Liver (tissue), 3 donors: ENCODE data around the gene ASB7.

Experiments
- EGR1 ChIP-seq, 2 donors: IDR thresholded peaks; 2 replicates each; pipeline ENCODE4 v1.6.1; 2016 to 2018; ENCODE audit warnings: antibody characterized with exemption in 2 of 2, low read depth in 2 of 2
- JUND ChIP-seq, 2 donors: IDR thresholded peaks; 2 replicates each; pipeline ENCODE4 v1.6.1; 2016; ENCODE audit warnings: antibody characterized with exemption in 2 of 2
- RAD21 ChIP-seq, 2 donors: IDR thresholded peaks; 2 replicates each; pipeline ENCODE4 v1.6.1; 2016; ENCODE audit warnings: antibody characterized with exemption in 2 of 2, mild to moderate bottlenecking in 2 of 2
- RXRA ChIP-seq, 2 donors: IDR thresholded peaks; 2 replicates each; pipeline ENCODE4 v1.6.1; 2017 to 2018; ENCODE audit warnings: antibody characterized with exemption in 2 of 2, mild to moderate bottlenecking in 1 of 2
- SP1 ChIP-seq: IDR thresholded peaks from 2 replicates; pipeline ENCODE4 v1.6.1; 2018; ENCODE audit warnings: antibody characterized with exemption, mild to moderate bottlenecking
- TAF1 ChIP-seq: conservative IDR thresholded peaks from 2 replicates; pipeline ENCODE4 v1.6.1; 2016; ENCODE audit warnings: antibody characterized with exemption, mild to moderate bottlenecking
- YY1 ChIP-seq: IDR thresholded peaks from 2 replicates; pipeline ENCODE4 v1.6.1; 2016; ENCODE audit warnings: antibody characterized with exemption, mild to moderate bottlenecking
- TF ChIP-seq, protein P1 (sequence below): fragments of 150-350 bp; IDR thresholded peaks from 2 replicates; pipeline ENCODE4 v1.5.1; 2017; ENCODE audit warnings: improper control_type of control experiment, low read depth, low read length; ENCODE audit not compliant: missing input control
- TF ChIP-seq, protein P2 (sequence below): IDR thresholded peaks from 2 replicates; pipeline ENCODE4 v1.6.1; 2016; ENCODE audit warnings: antibody characterized with exemption
- TF ChIP-seq, protein P3 (sequence below): IDR thresholded peaks from 2 replicates; pipeline ENCODE4 v1.6.1; 2016; ENCODE audit warnings: antibody characterized with exemption
- donor health status: healthy.
- donor health status: healthy.

DNA sequence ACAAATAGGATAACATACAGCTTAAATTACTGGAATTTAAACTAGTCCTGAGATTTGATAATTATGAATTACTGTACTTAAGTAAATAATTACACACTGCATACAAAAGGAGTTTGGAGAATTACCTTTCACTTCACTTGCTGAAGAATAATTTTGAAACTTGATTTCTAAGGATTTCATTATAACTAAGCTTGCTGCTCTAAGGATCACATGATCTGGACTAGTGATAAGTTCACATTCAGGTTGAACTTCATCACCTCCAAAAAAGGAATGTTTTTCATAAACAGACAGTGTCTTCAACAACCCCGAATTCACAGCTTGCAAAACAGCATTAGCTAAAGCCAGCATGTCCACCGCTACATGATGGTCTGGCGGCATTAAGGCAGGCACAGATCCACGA lies 28.9 kb upstream of the ASB7 start:
- no peak for TF ChIP-seq RAD21 (IDR thresholded peaks at IDR 0.05)
- TF ChIP-seq, protein P1, sequence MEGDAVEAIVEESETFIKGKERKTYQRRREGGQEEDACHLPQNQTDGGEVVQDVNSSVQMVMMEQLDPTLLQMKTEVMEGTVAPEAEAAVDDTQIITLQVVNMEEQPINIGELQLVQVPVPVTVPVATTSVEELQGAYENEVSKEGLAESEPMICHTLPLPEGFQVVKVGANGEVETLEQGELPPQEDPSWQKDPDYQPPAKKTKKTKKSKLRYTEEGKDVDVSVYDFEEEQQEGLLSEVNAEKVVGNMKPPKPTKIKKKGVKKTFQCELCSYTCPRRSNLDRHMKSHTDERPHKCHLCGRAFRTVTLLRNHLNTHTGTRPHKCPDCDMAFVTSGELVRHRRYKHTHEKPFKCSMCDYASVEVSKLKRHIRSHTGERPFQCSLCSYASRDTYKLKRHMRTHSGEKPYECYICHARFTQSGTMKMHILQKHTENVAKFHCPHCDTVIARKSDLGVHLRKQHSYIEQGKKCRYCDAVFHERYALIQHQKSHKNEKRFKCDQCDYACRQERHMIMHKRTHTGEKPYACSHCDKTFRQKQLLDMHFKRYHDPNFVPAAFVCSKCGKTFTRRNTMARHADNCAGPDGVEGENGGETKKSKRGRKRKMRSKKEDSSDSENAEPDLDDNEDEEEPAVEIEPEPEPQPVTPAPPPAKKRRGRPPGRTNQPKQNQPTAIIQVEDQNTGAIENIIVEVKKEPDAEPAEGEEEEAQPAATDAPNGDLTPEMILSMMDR = no peak
- no peak for TF ChIP-seq JUND (IDR thresholded peaks at IDR 0.05)
- no peak for TF ChIP-seq RXRA (IDR thresholded peaks at IDR 0.05)
- TF ChIP-seq, protein P2, sequence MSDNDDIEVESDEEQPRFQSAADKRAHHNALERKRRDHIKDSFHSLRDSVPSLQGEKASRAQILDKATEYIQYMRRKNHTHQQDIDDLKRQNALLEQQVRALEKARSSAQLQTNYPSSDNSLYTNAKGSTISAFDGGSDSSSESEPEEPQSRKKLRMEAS = no peak
- no peak for TF ChIP-seq SP1
- TF ChIP-seq YY1 = no peak
- no peak for TF ChIP-seq TAF1
- TF ChIP-seq, protein P3, sequence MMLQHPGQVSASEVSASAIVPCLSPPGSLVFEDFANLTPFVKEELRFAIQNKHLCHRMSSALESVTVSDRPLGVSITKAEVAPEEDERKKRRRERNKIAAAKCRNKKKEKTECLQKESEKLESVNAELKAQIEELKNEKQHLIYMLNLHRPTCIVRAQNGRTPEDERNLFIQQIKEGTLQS = no peak
- no peak for TF ChIP-seq EGR1 (IDR thresholded peaks at IDR 0.05; ENCODE audit: low read depth in 2 of 2)
